ENCODE measurements around the gene ALPI. TPM values are rescaled to one million over a fixed set of nuclear protein-coding genes. Genes with fewer than 3 reads are reported as not detected.

ALPI gene
- total RNA-seq, 1 donor from 2014 or later, result not detected

- H3K27me3 ChIP-seq (ENCODE audit: control insufficient read depth, insufficient read depth, low read length), result peaks cover 57% of the 10 kb centered on the region
- H3K36me3 ChIP-seq (ENCODE audit: control insufficient read depth, insufficient read depth, low read length), result no peaks in the 10 kb centered on the region
- DNase-seq (ENCODE audit: low read depth), result no peak
- no peak overlapping the region for H3K4me3 ChIP-seq (ENCODE audit: low read depth, low read length)
- TF ChIP-seq CTCF (IDR thresholded peaks at IDR 0.05; ENCODE audit: insufficient read depth, low read length, poor library complexity, severe bottlenecking), result no peak
These were observed 26.6 kb downstream of the ALPI start for GRCh38 chr2:232482301-232483238.

- DNase-seq (ENCODE audit: low read depth), result no peak
- no peak for TF ChIP-seq CTCF (IDR thresholded peaks at IDR 0.05; ENCODE audit: insufficient read depth, low read length, poor library complexity, severe bottlenecking)
- Histone ChIP-seq H3K4me3 (ENCODE audit: low read depth, low read length) (no peak overlapping the region), H3K36me3 (ENCODE audit: control insufficient read depth, insufficient read depth, low read length) (no peaks in the 10 kb centered on the region), H3K27me3 (ENCODE audit: control insufficient read depth, insufficient read depth, low read length) (peaks cover 63% of the 10 kb centered on the region)
These were observed 27.5 kb downstream of the ALPI start for GRCh38 chr2:232483311-232483922.

- peaks cover 62% of the 10 kb centered on the region for H3K27me3 ChIP-seq (ENCODE audit: control insufficient read depth, insufficient read depth, low read length)
These were observed 28.1 kb downstream of the ALPI start for GRCh38 chr2:232483923-232484627.

GRCh38 chr2:232484628-232485347, 28.8 kb downstream of the ALPI start:
- DNase-seq (ENCODE audit: low read depth), result no peak
- Histone ChIP-seq H3K27me3 (ENCODE audit: control insufficient read depth, insufficient read depth, low read length) (peaks cover 61% of the 10 kb centered on the region), H3K36me3 (ENCODE audit: control insufficient read depth, insufficient read depth, low read length) (no peaks in the 10 kb centered on the region), H3K4me3 (ENCODE audit: low read depth, low read length) (no peak overlapping the region)
- TF ChIP-seq CTCF (IDR thresholded peaks at IDR 0.05; ENCODE audit: insufficient read depth, low read length, poor library complexity, severe bottlenecking), result no peak

More at GRCh38 chr2:232483923-232484627, 28.1 kb downstream of the ALPI start:
- TF ChIP-seq CTCF (IDR thresholded peaks at IDR 0.05; ENCODE audit: insufficient read depth, low read length, poor library complexity, severe bottlenecking), result no peak
- Histone ChIP-seq H3K36me3 (ENCODE audit: control insufficient read depth, insufficient read depth, low read length) (no peaks in the 10 kb centered on the region), H3K4me3 (ENCODE audit: low read depth, low read length) (no peak overlapping the region)
- DNase-seq (ENCODE audit: low read depth), result no peak

GRCh38 chr2:232485348-232485756, 29.4 kb downstream of the ALPI start:
- Histone ChIP-seq H3K36me3 (ENCODE audit: control insufficient read depth, insufficient read depth, low read length) (no peaks in the 10 kb centered on the region), H3K27me3 (ENCODE audit: control insufficient read depth, insufficient read depth, low read length) (peaks cover 63% of the 10 kb centered on the region), H3K4me3 (ENCODE audit: low read depth, low read length) (no peak overlapping the region)
- no peak for DNase-seq (ENCODE audit: low read depth)
- TF ChIP-seq CTCF (IDR thresholded peaks at IDR 0.05; ENCODE audit: insufficient read depth, low read length, poor library complexity, severe bottlenecking), result no peak
